ENCODE data around the gene ZCWPW1. TPM values are rescaled to one million over a fixed set of nuclear protein-coding genes. Genes with fewer than 3 reads are reported as not detected.
"Not testable (repeated sequence)": the region's sequence is repeated elsewhere in the genome, so short reads cannot be mapped to it uniquely, and the experiment has no call there.

ZCWPW1 gene
- total RNA-seq, 2 experiments from 2014 or later: 4.1 to 10.8 TPM

DNA sequence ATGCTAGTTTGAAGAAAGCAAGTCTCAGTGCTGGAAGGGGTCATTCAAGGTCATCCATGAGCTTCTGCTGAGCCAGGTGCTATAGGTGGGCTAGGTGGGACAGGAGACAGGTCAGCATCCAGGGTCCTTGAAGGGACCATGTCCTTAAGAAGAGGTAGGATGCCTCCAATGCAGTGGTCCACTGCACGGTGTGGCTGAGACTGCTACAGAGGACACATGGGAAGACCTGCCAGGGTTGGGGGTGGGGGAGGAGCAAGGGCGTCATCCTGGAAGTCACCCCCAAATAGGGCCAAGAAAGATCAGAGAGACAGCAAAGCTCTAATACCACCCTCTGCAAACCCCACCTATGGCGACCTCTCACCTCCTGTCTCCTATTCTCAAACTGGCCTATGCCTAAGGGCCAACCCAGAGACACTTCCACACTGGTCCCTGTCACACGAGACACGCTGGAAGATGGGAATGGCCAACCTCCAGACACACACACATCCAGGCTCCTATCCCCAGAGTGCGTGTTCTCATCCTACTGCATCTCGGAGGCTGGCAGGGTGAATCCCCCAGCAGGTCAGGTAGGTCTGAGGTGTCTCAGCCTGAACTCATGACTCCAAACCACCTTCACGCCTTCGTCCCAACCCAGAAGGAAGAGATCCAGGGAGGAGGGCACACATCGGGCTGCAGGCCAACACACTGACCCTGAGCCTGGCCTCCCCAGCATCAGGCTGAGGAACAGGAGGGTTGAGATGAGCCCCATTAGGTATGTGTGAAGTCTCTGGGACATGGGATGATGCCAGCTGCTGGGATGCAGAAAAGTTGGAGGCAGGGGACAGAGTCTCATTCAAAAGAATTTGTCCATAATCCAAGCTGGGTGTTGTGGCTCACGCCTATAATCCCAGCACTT is 13.4 kb upstream of the ZCWPW1 start:
- TF ChIP-seq, protein P1, sequence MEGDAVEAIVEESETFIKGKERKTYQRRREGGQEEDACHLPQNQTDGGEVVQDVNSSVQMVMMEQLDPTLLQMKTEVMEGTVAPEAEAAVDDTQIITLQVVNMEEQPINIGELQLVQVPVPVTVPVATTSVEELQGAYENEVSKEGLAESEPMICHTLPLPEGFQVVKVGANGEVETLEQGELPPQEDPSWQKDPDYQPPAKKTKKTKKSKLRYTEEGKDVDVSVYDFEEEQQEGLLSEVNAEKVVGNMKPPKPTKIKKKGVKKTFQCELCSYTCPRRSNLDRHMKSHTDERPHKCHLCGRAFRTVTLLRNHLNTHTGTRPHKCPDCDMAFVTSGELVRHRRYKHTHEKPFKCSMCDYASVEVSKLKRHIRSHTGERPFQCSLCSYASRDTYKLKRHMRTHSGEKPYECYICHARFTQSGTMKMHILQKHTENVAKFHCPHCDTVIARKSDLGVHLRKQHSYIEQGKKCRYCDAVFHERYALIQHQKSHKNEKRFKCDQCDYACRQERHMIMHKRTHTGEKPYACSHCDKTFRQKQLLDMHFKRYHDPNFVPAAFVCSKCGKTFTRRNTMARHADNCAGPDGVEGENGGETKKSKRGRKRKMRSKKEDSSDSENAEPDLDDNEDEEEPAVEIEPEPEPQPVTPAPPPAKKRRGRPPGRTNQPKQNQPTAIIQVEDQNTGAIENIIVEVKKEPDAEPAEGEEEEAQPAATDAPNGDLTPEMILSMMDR (conservative IDR thresholded peaks at IDR 0.05; ENCODE audit: low read length): no peak
- TF ChIP-seq EZH2phosphoT487 (IDR thresholded peaks at IDR 0.05; ENCODE audit: borderline replicate concordance, low read depth, low read length): no peak
- no peaks in the 10 kb centered on the region for H3K79me2 ChIP-seq (ENCODE audit: insufficient read depth, low read depth, low read length)
- no TSS peak for BruUV-seq (replicated peaks)
- peaks cover 10% of the 10 kb centered on the region; the same call in 1 of the 2 replicates for H3K36me3 ChIP-seq (ENCODE audit: insufficient read depth, low read length)
- H3K9me3 ChIP-seq (ENCODE audit: low read length): no peaks in the 10 kb centered on the region
- no peaks in the 10 kb centered on the region for H3K9me2 ChIP-seq (ENCODE audit: insufficient read depth, low read length)
- no peak for DNase-seq (ENCODE audit: low spot score)
- no peak overlapping the region for H2AFZ ChIP-seq (ENCODE audit: low read length)
- H3K4me2 ChIP-seq (ENCODE audit: low read length): no peak overlapping the region
- ChIA-PET CTCF (ENCODE audit: unreplicated experiment) (interaction anchor here (0.6 kb wide), 1 partner anchor 14 kb away, joined by 3 read pairs; no protein-coding TSS in a partner anchor), POLR2A (no interaction called here)
- H4K20me1 ChIP-seq (ENCODE audit: insufficient read depth, low read length): no peaks in the 10 kb centered on the region
- intact Hi-C loops (cut with micrococcal nuclease; ENCODE audit: unreplicated experiment): no loop called here
- no peak overlapping the region for H3K27ac ChIP-seq (ENCODE audit: low read depth, low read length, poor library complexity, severe bottlenecking)
- H3K4me1 ChIP-seq (ENCODE audit: insufficient read depth, low read length, poor library complexity, severe bottlenecking): peaks cover 20% of the 10 kb centered on the region
- no peak overlapping the region for H3K4me3 ChIP-seq (ENCODE audit: low read depth, low read length, poor library complexity, severe bottlenecking)

DNA sequence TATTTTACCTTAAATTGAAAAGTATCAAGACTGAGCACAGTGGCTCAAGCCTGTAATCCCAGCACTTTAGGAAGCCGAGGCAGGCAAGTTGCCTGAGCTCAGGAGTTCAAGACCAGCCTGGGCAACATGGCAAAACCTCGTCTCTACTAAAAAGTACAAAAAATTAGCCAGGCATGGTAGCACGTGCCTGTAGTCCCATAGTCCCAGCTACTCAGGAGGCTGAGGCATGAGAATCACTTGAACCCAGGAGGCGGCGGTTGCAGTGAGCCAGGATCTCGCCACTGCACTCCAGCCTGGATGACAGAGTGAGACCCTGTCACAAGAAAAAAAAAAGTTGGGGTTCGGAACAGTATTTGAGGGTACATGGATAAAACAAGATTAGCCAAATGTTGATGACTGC is 10.7 kb upstream of the ZCWPW1 start:
- H3K4me3 ChIP-seq (ENCODE audit: low read depth, low read length, poor library complexity, severe bottlenecking); intact Hi-C loops (cut with micrococcal nuclease; ENCODE audit: unreplicated experiment); H3K27ac ChIP-seq (ENCODE audit: low read depth, low read length, poor library complexity, severe bottlenecking); H3K9me3 ChIP-seq (ENCODE audit: low read length); H3K9me2 ChIP-seq (ENCODE audit: insufficient read depth, low read length); BruUV-seq (replicated peaks); POLR2A ChIA-PET; H2AFZ ChIP-seq (ENCODE audit: low read length); DNase-seq (ENCODE audit: low spot score); H3K4me2 ChIP-seq (ENCODE audit: low read length); H4K20me1 ChIP-seq (ENCODE audit: insufficient read depth, low read length); CTCF ChIA-PET (ENCODE audit: unreplicated experiment): not testable (repeated sequence)
- Histone ChIP-seq H3K36me3 (ENCODE audit: insufficient read depth, low read length) (peaks cover 29% of the 10 kb centered on the region), H3K79me2 (ENCODE audit: insufficient read depth, low read depth, low read length) (peaks cover 12% of the 10 kb centered on the region; the same call in 1 of the 2 replicates), H3K4me1 (ENCODE audit: insufficient read depth, low read length, poor library complexity, severe bottlenecking) (peaks cover 18% of the 10 kb centered on the region)

DNA sequence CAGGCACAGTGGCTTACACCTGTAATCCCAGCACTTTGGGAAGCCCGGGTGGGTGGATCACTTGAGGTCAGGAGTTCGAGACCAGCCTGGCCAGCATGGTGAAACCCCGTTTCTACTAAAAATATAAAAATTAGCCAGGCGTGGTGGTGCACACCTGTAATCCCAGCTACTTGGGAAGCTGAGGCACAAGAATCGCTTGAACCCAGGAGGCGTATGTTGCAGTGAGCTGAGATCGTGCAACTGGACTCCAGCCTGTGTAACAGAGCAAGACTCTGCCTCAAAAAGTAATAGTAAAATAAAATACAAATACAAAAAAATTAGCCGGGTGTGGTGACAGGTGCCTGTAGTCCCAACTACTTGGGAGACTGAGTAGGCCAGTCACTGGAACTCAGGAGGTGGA is 10.2 kb upstream of the ZCWPW1 start:
- DNase-seq (ENCODE audit: low spot score); intact Hi-C loops (cut with micrococcal nuclease; ENCODE audit: unreplicated experiment); H3K9me2 ChIP-seq (ENCODE audit: insufficient read depth, low read length); H3K9me3 ChIP-seq (ENCODE audit: low read length); H3K27ac ChIP-seq (ENCODE audit: low read depth, low read length, poor library complexity, severe bottlenecking); POLR2A ChIA-PET; H3K4me2 ChIP-seq (ENCODE audit: low read length); CTCF ChIA-PET (ENCODE audit: unreplicated experiment); H2AFZ ChIP-seq (ENCODE audit: low read length); BruUV-seq (replicated peaks); H3K4me3 ChIP-seq (ENCODE audit: low read depth, low read length, poor library complexity, severe bottlenecking); H4K20me1 ChIP-seq (ENCODE audit: insufficient read depth, low read length): not testable (repeated sequence)
- H3K36me3 ChIP-seq (ENCODE audit: insufficient read depth, low read length): peaks cover 34% of the 10 kb centered on the region
- peaks cover 21% of the 10 kb centered on the region for H3K4me1 ChIP-seq (ENCODE audit: insufficient read depth, low read length, poor library complexity, severe bottlenecking)
- peaks cover 12% of the 10 kb centered on the region; the same call in 1 of the 2 replicates for H3K79me2 ChIP-seq (ENCODE audit: insufficient read depth, low read depth, low read length)
